ENCODE results near the gene RBM44.

The RBM44 gene

DNA sequence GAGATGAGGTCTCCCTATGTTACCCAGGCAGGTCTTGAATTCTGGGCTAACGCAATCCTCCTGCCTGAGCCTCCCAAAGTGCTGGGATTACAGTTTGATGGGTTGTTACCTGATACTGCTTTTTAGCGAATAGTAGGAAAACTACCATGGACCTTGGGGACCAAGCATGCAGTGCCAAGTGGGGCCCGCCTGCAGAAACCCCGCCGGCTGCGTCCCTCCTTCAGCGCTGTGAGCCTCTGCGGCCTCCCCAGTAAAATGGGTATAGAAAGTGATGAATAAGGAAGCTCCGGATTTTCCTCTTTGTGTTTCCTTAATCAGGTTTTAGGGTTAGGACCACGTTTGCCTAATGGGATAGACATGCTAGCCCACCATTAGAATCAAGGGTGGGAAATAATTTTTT lies 91.2 kb downstream of the RBM44 start:
- no peak for DNase-seq

Data from activated naive CD4-positive, alpha-beta T cell treated with Interleukin-2 at 50 U/mL for 16 hours (primary cell).